ENCODE results near the gene ESPNL.

DNA sequence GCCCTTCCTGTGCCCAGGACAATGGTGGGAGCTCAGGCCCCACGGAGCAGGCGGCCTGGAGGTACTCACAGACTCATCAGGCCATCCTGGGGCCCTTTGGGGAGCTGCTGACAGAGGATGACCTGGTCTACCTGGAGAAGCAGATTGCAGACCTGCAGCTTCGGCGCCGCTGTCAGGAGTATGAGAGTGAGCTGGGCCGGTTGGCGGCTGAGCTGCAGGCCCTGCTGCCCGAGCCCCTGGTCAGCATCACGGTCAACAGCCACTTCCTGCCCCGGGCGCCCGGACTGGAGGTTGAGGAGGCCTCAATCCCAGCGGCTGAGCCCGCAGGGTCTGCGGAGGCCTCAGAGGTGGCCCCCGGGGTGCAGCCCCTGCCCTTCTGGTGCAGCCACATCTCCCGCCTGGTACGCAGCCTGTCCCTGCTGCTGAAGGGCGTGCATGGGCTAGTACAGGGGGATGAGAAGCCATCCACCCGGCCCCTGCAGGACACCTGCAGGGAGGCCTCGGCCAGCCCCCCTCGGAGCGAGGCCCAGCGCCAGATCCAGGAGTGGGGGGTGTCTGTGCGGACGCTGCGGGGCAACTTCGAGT lies 30.1 kb downstream of the ESPNL start:
- TF ChIP-seq POLR2A (IDR thresholded peaks at IDR 0.05) (no peak), POLR2AphosphoS5 (IDR thresholded peaks at IDR 0.05) (no peak)

Measured in spleen (tissue), 3 donors.